Temporal lobe (tissue), 2 donors: ENCODE data around the gene YPEL5. TPM values are rescaled to one million over a fixed set of nuclear protein-coding genes. Genes with fewer than 3 reads are reported as not detected.

ENCODE experiments used
- small RNA-seq: library from RNA; depleted of rRNA; stranded (forward); fragments of <200 nt; gene quantifications from one replicate; pipeline ENCODE3, GENCODE V24; 2014; ENCODE audit warnings: low replicate concordance
- total RNA-seq: library from RNA; depleted of rRNA; stranded (reverse); fragments of >200 nt; gene quantifications from one replicate; pipeline ENCODE4 v1.2.3, GENCODE V29; 2014

The YPEL5 gene
- total RNA-seq, 1 donor from 2014 or later: 90.2 TPM

Small RNA genes lying within 50 kb of the gene (small RNA-seq; reads per million reads assigned to genes)
- not detected for gene SNORA10B

Other genes starting within 250 kb of the YPEL5 start
- 0.98 TPM for gene ALK, start 225.4 kb upstream of the YPEL5 start, total RNA-seq
- 37.4 TPM for gene LBH, start 84.5 kb downstream of the YPEL5 start, total RNA-seq